Activated T-helper 17 cell treated with anti-CD3 and anti-CD28 coated beads, Interleukin-2, amount 50 U/mL, for 72 hours (primary cell): ENCODE data around the gene ASTN2. TPM values are rescaled to one million over a fixed set of nuclear protein-coding genes. Genes with fewer than 3 reads are reported as not detected.

Experiments
- ATAC-seq: fragments of 150-1000 bp; cut with Tn5 transposase; replicated peaks from 2 replicates; pipeline ENCODE4 v1.10.0; 2021; ENCODE audit warnings: mild to moderate bottlenecking, moderate library complexity
- H3K27ac Mint-ChIP-seq: one replicate; pipeline ENCODE4 v1.8.0; 2022; ENCODE audit warnings: mixed read lengths
- H3K27me3 Mint-ChIP-seq: one replicate; pipeline ENCODE4 v1.8.0; 2022; ENCODE audit warnings: mixed read lengths
- H3K36me3 Mint-ChIP-seq: one replicate; pipeline ENCODE4 v1.8.0; 2022; ENCODE audit warnings: low read depth, mild to moderate bottlenecking, mixed read lengths
- H3K4me1 Mint-ChIP-seq: one replicate; pipeline ENCODE4 v1.8.0; 2022; ENCODE audit warnings: mixed read lengths
- H3K4me3 Mint-ChIP-seq: one replicate; pipeline ENCODE4 v1.8.0; 2022; ENCODE audit warnings: mild to moderate bottlenecking, mixed read lengths
- H3K9me3 Mint-ChIP-seq: one replicate; pipeline ENCODE4 v1.8.0; 2022; ENCODE audit warnings: mixed read lengths
- total RNA-seq, 2 donors: library from RNA; stranded (reverse); gene quantifications; one replicate each; pipeline ENCODE4 v1.2.3, GENCODE V29; 2022

The ASTN2 gene, protein sequence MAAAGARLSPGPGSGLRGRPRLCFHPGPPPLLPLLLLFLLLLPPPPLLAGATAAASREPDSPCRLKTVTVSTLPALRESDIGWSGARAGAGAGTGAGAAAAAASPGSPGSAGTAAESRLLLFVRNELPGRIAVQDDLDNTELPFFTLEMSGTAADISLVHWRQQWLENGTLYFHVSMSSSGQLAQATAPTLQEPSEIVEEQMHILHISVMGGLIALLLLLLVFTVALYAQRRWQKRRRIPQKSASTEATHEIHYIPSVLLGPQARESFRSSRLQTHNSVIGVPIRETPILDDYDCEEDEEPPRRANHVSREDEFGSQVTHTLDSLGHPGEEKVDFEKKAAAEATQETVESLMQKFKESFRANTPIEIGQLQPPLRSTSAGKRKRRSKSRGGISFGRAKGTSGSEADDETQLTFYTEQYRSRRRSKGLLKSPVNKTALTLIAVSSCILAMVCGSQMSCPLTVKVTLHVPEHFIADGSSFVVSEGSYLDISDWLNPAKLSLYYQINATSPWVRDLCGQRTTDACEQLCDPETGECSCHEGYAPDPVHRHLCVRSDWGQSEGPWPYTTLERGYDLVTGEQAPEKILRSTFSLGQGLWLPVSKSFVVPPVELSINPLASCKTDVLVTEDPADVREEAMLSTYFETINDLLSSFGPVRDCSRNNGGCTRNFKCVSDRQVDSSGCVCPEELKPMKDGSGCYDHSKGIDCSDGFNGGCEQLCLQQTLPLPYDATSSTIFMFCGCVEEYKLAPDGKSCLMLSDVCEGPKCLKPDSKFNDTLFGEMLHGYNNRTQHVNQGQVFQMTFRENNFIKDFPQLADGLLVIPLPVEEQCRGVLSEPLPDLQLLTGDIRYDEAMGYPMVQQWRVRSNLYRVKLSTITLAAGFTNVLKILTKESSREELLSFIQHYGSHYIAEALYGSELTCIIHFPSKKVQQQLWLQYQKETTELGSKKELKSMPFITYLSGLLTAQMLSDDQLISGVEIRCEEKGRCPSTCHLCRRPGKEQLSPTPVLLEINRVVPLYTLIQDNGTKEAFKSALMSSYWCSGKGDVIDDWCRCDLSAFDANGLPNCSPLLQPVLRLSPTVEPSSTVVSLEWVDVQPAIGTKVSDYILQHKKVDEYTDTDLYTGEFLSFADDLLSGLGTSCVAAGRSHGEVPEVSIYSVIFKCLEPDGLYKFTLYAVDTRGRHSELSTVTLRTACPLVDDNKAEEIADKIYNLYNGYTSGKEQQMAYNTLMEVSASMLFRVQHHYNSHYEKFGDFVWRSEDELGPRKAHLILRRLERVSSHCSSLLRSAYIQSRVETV (N-terminal part only)
- 1 to 10 TPM; 3.3 to 5.4 TPM for total RNA-seq

DNA sequence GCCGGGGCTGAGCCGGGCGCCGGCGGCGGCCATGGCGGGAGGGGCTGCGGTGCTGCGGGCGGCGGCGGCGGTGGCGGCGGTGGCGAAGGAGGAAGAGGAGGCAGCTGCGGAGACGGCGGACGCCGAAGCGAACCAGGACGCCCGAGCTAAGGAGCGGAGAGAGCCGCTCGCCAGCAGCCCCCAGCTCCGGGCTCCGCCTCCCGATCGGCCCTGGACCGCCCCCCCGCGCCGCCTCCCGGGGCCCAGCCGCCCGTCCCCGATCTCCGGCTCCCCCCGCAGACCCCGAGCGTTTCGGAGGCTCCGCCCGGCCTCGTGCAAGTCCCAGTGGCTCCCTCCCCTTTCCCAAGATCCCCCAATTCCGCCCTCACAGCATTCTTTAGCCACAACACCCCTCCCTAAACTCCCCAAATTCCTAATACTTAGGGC lies at the start of gene ASTN2:
Gene ASTN2, minus strand, starts transcription at position 152 of the 426 bp plus-strand sequence. Its CDS starts 119 bp downstream, at position 33.
- no peaks in the 10 kb centered on the region for H3K4me1 Mint-ChIP-seq
- H3K27ac Mint-ChIP-seq, result no peak within 1 kb of the TSS
- no peak for ATAC-seq
- H3K9me3 Mint-ChIP-seq, result no peaks in the 10 kb centered on the region
- H3K4me3 Mint-ChIP-seq, result no peak within 1 kb of the TSS
- H3K27me3 Mint-ChIP-seq, result peaks cover 26% of the 10 kb centered on the region
- no peaks in the 10 kb centered on the region for H3K36me3 Mint-ChIP-seq

DNA sequence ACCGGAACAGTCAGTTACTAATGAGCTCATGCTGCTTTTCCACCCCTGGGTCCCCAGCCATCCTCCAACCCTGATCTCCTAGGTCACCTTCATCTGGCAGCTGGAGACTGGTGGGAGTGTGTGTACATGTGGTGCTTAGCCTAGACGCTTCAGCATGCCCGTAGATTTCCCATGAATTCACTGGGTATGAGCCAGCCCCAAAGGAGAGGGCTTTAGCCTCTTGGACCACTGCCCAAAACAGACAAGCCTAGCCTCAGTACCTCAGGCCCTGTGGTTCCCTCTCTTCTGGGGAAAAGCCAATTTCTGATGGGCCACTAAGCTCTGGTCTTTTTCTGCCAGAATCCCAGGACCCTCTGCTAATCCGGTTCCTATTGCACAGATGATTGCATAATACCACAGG lies 48.0 kb upstream of the ASTN2 start:
- Mint-ChIP-seq H3K4me1 (no peaks in the 10 kb centered on the region), H3K9me3 (peaks cover 9% of the 10 kb centered on the region), H3K27me3 (no peaks in the 10 kb centered on the region), H3K4me3 (no peak overlapping the region), H3K27ac (no peak overlapping the region), H3K36me3 (no peaks in the 10 kb centered on the region)
- no peak for ATAC-seq

DNA sequence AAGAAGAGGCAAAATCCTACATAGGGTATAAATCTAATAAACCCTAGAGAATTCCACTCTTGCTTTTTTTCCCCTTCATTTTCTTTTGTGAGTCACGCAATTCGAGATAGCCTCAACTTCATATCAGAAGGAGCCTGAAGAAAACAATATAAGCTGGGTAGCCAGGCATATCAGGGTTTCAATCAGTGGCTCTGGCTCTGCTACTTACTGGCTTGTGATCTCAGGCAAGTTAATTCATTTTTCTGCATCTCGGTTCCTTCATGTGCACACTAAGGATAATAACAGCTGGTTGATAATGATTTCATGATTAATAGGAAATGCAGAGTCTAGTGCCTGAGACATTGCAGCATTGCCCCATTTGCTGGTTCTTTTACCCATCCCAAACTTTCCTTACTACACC lies 46.5 kb upstream of the ASTN2 start:
- Mint-ChIP-seq H3K36me3 (no peaks in the 10 kb centered on the region), H3K27me3 (no peaks in the 10 kb centered on the region), H3K4me3 (no peak overlapping the region), H3K4me1 (no peaks in the 10 kb centered on the region), H3K27ac (no peak overlapping the region), H3K9me3 (peaks cover 9% of the 10 kb centered on the region)
- no peak for ATAC-seq

GRCh38 chr9:117460743-117461142 lies 45.9 kb upstream of the ASTN2 start:
- no peak for ATAC-seq
- Mint-ChIP-seq H3K27ac (no peak overlapping the region), H3K4me3 (no peak overlapping the region), H3K27me3 (no peaks in the 10 kb centered on the region), H3K36me3 (no peaks in the 10 kb centered on the region), H3K4me1 (no peaks in the 10 kb centered on the region), H3K9me3 (peaks cover 9% of the 10 kb centered on the region)

- H3K36me3 Mint-ChIP-seq, result no peaks in the 10 kb centered on the region
- H3K4me3 Mint-ChIP-seq, result no peak overlapping the region
- no peaks in the 10 kb centered on the region for H3K27me3 Mint-ChIP-seq
- H3K9me3 Mint-ChIP-seq, result peaks cover 9% of the 10 kb centered on the region
- no peak for ATAC-seq
- H3K4me1 Mint-ChIP-seq, result no peaks in the 10 kb centered on the region
- no peak overlapping the region for H3K27ac Mint-ChIP-seq
Measured at GRCh38 chr9:117459913-117460312, 45.1 kb upstream of the ASTN2 start.

- Mint-ChIP-seq H3K4me1 (no peaks in the 10 kb centered on the region), H3K27me3 (no peaks in the 10 kb centered on the region), H3K9me3 (peaks cover 3% of the 10 kb centered on the region), H3K36me3 (no peaks in the 10 kb centered on the region), H3K27ac (no peak overlapping the region), H3K4me3 (no peak overlapping the region)
- no peak for ATAC-seq
Measured at GRCh38 chr9:117458066-117458465, 43.2 kb upstream of the ASTN2 start.

- Mint-ChIP-seq H3K4me1 (no peaks in the 10 kb centered on the region), H3K27ac (no peak overlapping the region), H3K4me3 (no peak overlapping the region), H3K36me3 (no peaks in the 10 kb centered on the region), H3K9me3 (peaks cover 3% of the 10 kb centered on the region), H3K27me3 (no peaks in the 10 kb centered on the region)
- ATAC-seq, result no peak
Measured at GRCh38 chr9:117454711-117455110, 39.9 kb upstream of the ASTN2 start.

GRCh38 chr9:117453737-117454136 lies 38.9 kb upstream of the ASTN2 start:
- Mint-ChIP-seq H3K9me3 (peaks cover 3% of the 10 kb centered on the region), H3K27me3 (no peaks in the 10 kb centered on the region), H3K27ac (no peak overlapping the region), H3K4me1 (no peaks in the 10 kb centered on the region), H3K4me3 (no peak overlapping the region), H3K36me3 (no peaks in the 10 kb centered on the region)
- no peak for ATAC-seq

- Mint-ChIP-seq H3K9me3 (no peaks in the 10 kb centered on the region), H3K27ac (no peak overlapping the region), H3K36me3 (no peaks in the 10 kb centered on the region), H3K27me3 (no peaks in the 10 kb centered on the region), H3K4me3 (no peak overlapping the region), H3K4me1 (no peaks in the 10 kb centered on the region)
- no peak for ATAC-seq
Measured at GRCh38 chr9:117451311-117451710, 36.5 kb upstream of the ASTN2 start.

DNA sequence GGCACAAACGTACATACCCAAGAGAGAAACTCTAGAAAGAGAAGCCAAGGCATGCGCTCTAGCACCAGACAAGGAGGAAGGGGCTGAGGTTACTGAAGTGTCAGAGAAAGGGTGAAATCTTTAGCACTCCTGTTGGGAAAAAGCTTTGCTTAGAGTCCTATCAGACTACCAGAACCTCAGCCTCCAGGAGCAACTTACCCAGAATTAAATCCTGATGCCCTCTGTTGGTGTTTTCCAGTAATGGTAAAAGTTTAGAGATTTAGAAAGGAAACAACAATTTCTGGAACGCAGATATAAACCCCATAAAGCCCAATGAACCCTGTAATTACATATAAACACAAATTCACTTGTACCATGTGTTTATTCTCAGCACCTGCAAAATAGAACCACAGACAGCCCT lies 33.2 kb upstream of the ASTN2 start:
- no peak overlapping the region for H3K4me3 Mint-ChIP-seq
- H3K27ac Mint-ChIP-seq, result no peak overlapping the region
- ATAC-seq, result no peak
- H3K4me1 Mint-ChIP-seq, result no peaks in the 10 kb centered on the region
- no peaks in the 10 kb centered on the region for H3K36me3 Mint-ChIP-seq
- no peaks in the 10 kb centered on the region for H3K27me3 Mint-ChIP-seq
- no peaks in the 10 kb centered on the region for H3K9me3 Mint-ChIP-seq

GRCh38 chr9:117445631-117446030 lies 30.8 kb upstream of the ASTN2 start:
- no peak overlapping the region for H3K4me3 Mint-ChIP-seq
- H3K9me3 Mint-ChIP-seq, result no peaks in the 10 kb centered on the region
- no peak for ATAC-seq
- no peaks in the 10 kb centered on the region for H3K27me3 Mint-ChIP-seq
- H3K27ac Mint-ChIP-seq, result no peak overlapping the region
- no peaks in the 10 kb centered on the region for H3K4me1 Mint-ChIP-seq
- no peaks in the 10 kb centered on the region for H3K36me3 Mint-ChIP-seq

DNA sequence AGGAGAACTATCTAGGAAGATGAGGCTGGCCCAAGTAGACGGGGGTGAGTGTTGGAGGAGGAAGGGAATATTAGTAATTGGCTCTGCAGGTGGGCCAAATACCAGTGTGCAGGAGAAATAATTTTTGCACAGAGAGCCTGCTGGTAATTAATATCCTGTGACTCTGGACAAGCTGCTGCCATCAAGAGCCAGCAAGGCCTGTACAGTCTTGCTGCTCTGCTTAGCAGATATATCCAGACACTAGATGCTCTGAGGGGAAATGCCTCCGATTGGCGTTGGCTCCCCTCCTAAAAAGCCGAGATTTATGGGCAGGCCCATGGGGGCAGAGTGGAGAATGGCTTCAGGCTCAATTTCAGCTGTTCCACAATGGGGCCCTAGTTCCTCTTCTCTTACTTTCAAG lies 29.6 kb upstream of the ASTN2 start:
- Mint-ChIP-seq H3K9me3 (no peaks in the 10 kb centered on the region), H3K27ac (no peak overlapping the region), H3K4me3 (no peak overlapping the region), H3K4me1 (no peaks in the 10 kb centered on the region), H3K27me3 (no peaks in the 10 kb centered on the region), H3K36me3 (no peaks in the 10 kb centered on the region)
- ATAC-seq, result no peak

- peaks cover 4% of the 10 kb centered on the region for H3K9me3 Mint-ChIP-seq
Measured at GRCh38 chr9:117437283-117437682, 22.4 kb upstream of the ASTN2 start.

GRCh38 chr9:117435630-117436261 lies 20.9 kb upstream of the ASTN2 start:
- Mint-ChIP-seq H3K4me1 (no peaks in the 10 kb centered on the region), H3K27ac (no peak overlapping the region), H3K9me3 (peaks cover 4% of the 10 kb centered on the region)

More at GRCh38 chr9:117437283-117437682, 22.4 kb upstream of the ASTN2 start:
- Mint-ChIP-seq H3K27me3 (peaks cover 4% of the 10 kb centered on the region), H3K36me3 (no peaks in the 10 kb centered on the region), H3K27ac (no peak overlapping the region), H3K4me1 (no peaks in the 10 kb centered on the region), H3K4me3 (no peak overlapping the region)
- no peak for ATAC-seq

More at GRCh38 chr9:117435630-117436261, 20.9 kb upstream of the ASTN2 start:
- ATAC-seq, result no peak
- peaks cover 4% of the 10 kb centered on the region for H3K27me3 Mint-ChIP-seq
- H3K36me3 Mint-ChIP-seq, result no peaks in the 10 kb centered on the region
- no peak overlapping the region for H3K4me3 Mint-ChIP-seq
